BE2C (cell line): ENCODE measurements around the gene NKAPD1.

Source experiments
- DNase-seq: peaks from one replicate; pipeline ENCODE4 v3.0.0-alpha.2; 2020
- H3K27me3 ChIP-seq: fragments of 250-450 bp; sonication (Bioruptor Pico); 2 replicates; pipeline ENCODE4 v1.5.1; 2020; ENCODE audit warnings: mild to moderate bottlenecking
- H3K36me3 ChIP-seq: fragments of 250-450 bp; sonication (Bioruptor Pico); 2 replicates; pipeline ENCODE4 v1.5.1; 2020; ENCODE audit warnings: mild to moderate bottlenecking
- H3K4me1 ChIP-seq: fragments of 250-450 bp; sonication (Bioruptor Pico); 2 replicates; pipeline ENCODE4 v1.5.1; 2020
- H3K4me3 ChIP-seq: 2 replicates; pipeline ENCODE4 v1.5.1; 2011; ENCODE audit warnings: low read depth, low read length
- H3K9me3 ChIP-seq: fragments of 250-450 bp; sonication (Bioruptor Pico); 2 replicates; pipeline ENCODE4 v1.5.1; 2020
- TF ChIP-seq, protein P1 (sequence below): IDR thresholded peaks from 2 replicates; pipeline ENCODE4 v1.5.1; 2012; ENCODE audit warnings: mild to moderate bottlenecking, low read depth, low read length

The NKAPD1 gene

DNA sequence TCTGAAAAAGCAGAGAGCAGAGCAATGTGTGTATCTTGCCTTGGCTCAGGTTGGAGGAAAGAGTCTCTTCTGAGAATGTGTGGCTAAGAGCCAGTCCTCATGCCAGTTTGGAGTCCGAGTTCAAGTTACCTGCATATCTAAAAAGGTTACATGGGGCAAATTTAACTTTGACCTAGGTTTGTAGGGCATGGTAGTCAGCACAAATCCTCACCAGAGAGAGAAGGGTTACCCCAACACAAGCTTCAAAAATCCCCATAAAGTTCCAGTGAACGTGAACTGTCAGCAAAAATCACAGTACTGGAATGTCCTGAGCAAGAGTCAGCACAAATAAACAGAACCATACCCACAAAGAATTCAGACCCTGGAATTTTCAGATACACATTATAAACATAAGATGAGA lies 26.4 kb downstream of the NKAPD1 start:
- H3K27me3 ChIP-seq: no peaks in the 10 kb centered on the region
- no peak for DNase-seq
- H3K4me3 ChIP-seq: no peak overlapping the region
- peaks cover 8% of the 10 kb centered on the region for H3K36me3 ChIP-seq
- TF ChIP-seq, protein P1, sequence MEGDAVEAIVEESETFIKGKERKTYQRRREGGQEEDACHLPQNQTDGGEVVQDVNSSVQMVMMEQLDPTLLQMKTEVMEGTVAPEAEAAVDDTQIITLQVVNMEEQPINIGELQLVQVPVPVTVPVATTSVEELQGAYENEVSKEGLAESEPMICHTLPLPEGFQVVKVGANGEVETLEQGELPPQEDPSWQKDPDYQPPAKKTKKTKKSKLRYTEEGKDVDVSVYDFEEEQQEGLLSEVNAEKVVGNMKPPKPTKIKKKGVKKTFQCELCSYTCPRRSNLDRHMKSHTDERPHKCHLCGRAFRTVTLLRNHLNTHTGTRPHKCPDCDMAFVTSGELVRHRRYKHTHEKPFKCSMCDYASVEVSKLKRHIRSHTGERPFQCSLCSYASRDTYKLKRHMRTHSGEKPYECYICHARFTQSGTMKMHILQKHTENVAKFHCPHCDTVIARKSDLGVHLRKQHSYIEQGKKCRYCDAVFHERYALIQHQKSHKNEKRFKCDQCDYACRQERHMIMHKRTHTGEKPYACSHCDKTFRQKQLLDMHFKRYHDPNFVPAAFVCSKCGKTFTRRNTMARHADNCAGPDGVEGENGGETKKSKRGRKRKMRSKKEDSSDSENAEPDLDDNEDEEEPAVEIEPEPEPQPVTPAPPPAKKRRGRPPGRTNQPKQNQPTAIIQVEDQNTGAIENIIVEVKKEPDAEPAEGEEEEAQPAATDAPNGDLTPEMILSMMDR: no peak
- no peaks in the 10 kb centered on the region for H3K9me3 ChIP-seq
- H3K4me1 ChIP-seq: no peaks in the 10 kb centered on the region

GRCh38 chr11:112103446-112103845 lies 29.3 kb downstream of the NKAPD1 start:
- TF ChIP-seq, protein P1: no peak
- H3K4me3 ChIP-seq: no peak overlapping the region
- H3K27me3 ChIP-seq: no peaks in the 10 kb centered on the region
- no peaks in the 10 kb centered on the region; the same call in 1 of the 2 replicates for H3K36me3 ChIP-seq
- H3K9me3 ChIP-seq: no peaks in the 10 kb centered on the region
- DNase-seq: no peak
- H3K4me1 ChIP-seq: no peaks in the 10 kb centered on the region

DNA sequence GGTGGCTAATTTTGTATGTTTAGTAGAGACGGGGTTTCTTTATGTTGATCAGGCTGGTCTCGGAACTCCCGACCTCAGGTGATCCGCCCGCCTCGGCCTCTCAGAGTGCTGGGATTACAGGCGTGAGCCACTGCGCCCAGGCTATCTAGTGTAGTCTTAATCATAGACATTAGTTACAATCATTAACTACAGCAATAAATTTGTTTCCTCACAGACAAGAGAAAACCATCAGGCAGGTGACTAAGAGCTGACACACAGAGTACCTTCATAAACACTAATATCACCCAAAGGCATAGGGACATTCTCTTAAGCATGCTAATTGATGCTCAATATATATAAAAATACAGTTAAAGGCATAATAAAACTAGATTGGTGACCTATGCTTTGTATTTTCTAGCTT lies 32.0 kb downstream of the NKAPD1 start:
- no peaks in the 10 kb centered on the region for H3K27me3 ChIP-seq
- H3K9me3 ChIP-seq: no peaks in the 10 kb centered on the region
- H3K4me3 ChIP-seq: no peak overlapping the region
- TF ChIP-seq, protein P1: no peak
- no peak for DNase-seq
- no peaks in the 10 kb centered on the region for H3K4me1 ChIP-seq
- H3K36me3 ChIP-seq: no peaks in the 10 kb centered on the region

GRCh38 chr11:112113539-112114457 lies 39.7 kb downstream of the NKAPD1 start:
- DNase-seq: no peak
- no peaks in the 10 kb centered on the region for H3K36me3 ChIP-seq
- no peaks in the 10 kb centered on the region for H3K4me1 ChIP-seq
- H3K27me3 ChIP-seq: no peaks in the 10 kb centered on the region
- H3K9me3 ChIP-seq: no peaks in the 10 kb centered on the region
- TF ChIP-seq, protein P1: peak; percentile 84
- H3K4me3 ChIP-seq: no peak overlapping the region

- Histone ChIP-seq H3K27me3 (no peaks in the 10 kb centered on the region), H3K36me3 (no peaks in the 10 kb centered on the region), H3K9me3 (no peaks in the 10 kb centered on the region), H3K4me1 (no peaks in the 10 kb centered on the region), H3K4me3 (no peak overlapping the region)
- DNase-seq: no peak
- TF ChIP-seq, protein P1: no peak
Observed at GRCh38 chr11:112114460-112114859, 40.4 kb downstream of the NKAPD1 start.

GRCh38 chr11:112115386-112115785 lies 41.3 kb downstream of the NKAPD1 start:
- H3K9me3 ChIP-seq: no peaks in the 10 kb centered on the region
- no peak overlapping the region for H3K4me3 ChIP-seq
- no peak for DNase-seq
- H3K36me3 ChIP-seq: no peaks in the 10 kb centered on the region
- TF ChIP-seq, protein P1: no peak
- H3K4me1 ChIP-seq: no peaks in the 10 kb centered on the region
- H3K27me3 ChIP-seq: no peaks in the 10 kb centered on the region
